Hindlimb muscle (tissue), 1 donor: ENCODE data around the gene PTPN7. TPM values are rescaled to one million over a fixed set of nuclear protein-coding genes. Genes with fewer than 3 reads are reported as not detected.

Experiments used
- DNase-seq: peaks from one replicate; pipeline ENCODE4 v3.0.0-alpha.2; 2013
- polyA plus RNA-seq: library from polyadenylated mRNA; unstranded; fragments of 120-200 nt; gene quantifications from one replicate; pipeline ENCODE4 v1.2.1, GENCODE V29; 2013; ENCODE audit not compliant: insufficient read length

PTPN7 gene
- polyA plus RNA-seq, 1 donor: 1.1 TPM

DNA sequence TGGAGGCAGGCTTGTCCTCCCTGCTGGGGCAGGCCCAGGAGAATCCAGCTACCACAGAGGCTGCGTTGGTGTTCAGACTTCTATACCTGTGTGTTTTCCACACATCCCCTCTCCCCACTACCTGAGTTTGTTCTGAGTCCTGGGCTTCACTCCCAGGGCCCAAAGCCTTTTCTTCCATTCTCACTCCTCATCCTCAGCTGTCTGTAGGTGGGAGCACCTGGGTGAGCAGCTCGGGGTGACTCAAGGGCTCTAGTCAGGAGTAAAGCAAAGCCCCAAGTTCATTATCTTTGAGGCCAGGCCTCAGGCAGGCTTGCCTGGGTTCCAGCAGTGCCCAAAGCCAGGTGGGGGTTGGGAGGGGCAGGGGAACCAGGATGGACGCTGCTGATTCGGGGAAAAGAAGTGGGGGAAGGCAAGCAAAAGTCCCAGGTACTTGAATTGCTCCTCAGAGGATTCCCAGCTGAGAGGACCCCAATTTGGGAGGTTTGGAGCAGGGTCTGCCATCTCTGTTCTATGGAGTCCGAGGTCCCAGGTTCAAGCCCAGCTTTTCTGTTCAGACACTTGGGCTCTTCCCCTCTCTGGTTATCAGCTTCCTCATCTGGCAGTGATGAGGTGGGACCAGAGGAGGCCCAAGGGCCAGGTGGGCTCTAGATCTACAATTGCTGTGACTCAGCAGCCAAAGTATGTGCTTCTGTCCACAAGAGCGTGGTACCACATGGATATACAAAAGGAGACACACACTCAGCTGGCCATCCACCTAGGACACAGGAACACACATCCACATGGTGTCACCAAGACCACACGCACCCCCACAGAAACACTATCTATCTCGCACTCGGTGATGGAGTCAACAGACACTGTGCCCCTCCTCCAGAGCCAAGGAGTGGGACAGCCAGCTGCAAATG lies 5.8 kb upstream of the PTPN7 start:
- no peak for DNase-seq

DNA sequence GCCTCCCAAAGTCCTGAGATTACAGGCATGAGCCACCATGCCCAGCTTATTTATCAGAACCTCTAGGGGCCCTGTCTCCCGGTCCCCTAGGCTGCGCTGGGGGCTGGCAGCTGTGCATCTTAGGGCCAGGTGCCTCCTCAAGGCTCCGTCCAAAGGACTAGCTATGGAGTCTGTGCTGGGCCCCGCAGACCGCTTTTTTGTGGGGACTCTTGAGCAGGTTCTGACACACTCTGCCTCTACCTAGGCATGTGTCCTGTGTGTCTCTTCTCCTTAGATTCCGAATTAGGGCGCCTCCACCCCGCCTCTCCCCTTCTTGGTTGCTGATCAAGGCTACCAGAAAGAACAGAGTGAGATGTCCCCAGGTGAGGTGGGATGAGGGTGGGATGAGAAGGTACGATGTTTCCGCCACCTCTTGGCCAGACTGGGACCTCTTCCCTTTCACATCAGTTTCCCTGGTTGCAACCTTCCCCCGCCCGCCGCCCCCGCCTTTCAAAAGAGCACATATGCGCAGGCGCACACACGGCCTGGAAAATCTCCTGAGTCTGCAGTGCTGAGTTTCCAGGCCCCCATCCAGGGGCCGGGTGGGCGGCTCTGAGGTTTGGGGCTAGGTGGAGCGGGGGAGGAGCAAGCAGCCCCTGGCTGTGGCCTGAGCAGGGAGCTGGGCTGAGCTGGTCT lies 5.0 kb upstream of the PTPN7 start:
- DNase-seq: peak; percentile 87

- no peak for DNase-seq
Observed at GRCh38 chr1:202164271-202165037, 4.1 kb upstream of the PTPN7 start.

DNA sequence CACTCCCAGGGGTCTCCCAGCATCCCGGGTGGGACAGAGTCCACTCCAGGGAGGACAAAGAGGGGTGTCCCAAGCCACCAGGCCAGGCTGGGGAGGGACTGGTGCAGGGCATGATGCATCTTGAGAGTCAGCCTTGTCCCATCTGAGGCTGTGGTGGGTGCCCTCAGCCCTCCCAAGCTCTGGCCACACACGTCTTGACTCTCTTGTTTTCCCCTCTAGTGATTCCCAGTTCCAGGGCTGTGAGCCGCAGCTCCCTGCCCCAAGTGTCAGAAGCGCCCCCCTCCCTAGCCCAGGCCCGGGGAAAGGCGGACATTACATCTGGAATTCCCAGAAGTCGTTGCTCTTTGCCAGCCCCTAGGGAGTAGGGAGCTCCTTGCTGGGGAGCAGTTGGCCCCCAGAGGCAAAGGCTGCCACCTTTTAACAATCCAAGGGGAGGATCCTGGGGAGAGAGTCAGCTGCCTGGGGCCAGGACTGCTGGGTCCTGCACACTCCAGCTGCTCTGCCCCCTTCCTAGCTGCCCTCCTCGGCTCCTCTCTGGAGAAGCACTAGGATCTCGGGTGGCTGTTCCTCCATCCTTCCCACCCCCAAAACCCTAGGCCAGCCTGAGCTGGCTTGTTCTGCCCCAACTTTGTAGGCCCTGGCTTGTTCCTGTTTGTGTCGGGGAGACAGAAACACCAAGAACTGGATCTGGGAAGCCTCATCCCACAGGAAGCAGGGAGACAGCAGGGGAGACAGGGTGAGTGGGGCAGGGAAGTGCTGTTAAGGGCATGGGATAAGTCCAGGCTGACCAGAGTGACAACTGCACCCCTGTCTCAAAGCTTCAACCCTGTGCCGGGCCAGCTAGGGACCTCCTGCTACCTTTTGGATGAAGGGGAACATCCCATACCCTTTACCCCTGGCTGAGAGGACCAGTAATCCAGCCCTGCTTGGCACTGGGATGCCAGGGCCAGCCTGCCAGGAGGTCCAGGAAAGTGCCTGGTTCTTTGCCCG lies 3.2 kb upstream of the PTPN7 start:
- DNase-seq: no peak

GRCh38 chr1:202162418-202163280 lies 2.2 kb upstream of the PTPN7 start:
- no peak for DNase-seq

DNA sequence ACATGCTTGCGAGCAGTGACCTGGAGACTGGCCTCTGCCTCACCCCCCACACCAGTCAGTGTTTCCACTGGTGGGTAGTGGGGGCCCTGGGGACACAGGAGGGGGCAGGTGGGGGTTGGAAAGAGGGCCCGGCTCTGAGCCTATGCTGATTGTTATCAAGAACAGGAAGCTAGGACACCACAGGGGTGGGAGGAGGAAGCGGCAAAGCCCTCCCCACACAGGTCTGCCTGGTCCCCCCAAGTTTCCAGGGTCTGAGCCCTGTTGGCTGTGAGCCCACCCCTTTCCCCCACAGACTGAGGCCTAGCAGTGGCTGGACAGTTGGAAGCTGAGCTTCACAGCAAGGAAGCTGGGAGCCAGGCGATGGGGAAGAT lies 1.6 kb upstream of the PTPN7 start:
- no peak for DNase-seq

DNA sequence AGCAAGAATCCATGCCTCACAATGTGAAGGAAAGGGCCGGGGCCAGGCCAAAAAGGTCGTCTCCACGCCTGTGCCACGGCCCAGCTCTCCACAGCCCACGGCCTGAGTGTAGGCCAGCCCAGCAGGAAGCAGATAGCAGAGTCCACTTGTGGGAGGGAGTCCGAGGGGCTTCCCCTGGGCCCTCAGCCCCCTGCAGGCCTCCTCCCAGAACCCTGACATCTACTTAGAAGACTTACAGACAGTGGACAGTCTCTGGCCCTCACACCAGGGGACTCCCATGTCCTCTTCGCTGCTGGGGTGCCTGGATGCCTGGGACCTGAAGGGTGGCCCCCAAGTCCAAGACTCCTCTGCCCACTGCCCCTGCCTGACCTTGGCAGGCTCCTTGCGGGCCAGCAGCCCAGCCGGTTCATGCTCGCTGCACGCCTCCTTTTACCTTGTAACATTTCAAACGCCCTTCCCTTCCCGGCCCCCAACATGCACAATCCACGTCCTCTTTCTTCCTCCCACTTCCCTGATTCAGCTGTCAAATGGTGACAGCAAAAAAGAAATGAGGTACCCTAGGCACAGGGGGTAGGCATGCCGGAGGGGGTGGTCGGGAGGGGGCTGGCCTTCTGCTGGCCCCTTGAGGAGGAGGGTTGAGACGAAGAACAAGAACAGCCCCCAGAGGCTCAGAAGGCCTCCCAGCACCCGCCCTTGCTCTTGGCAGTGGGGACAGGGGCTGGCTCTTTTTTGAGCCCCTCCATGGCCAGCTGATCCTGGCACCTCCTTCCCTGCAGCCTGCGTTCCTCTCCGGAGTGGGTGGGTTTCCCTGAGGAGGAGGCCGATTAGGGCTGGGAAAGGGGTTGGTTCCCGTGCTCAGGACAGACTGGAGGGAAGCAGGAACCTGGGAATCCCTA lies 997 bp upstream of the PTPN7 start:
- no peak for DNase-seq

DNA sequence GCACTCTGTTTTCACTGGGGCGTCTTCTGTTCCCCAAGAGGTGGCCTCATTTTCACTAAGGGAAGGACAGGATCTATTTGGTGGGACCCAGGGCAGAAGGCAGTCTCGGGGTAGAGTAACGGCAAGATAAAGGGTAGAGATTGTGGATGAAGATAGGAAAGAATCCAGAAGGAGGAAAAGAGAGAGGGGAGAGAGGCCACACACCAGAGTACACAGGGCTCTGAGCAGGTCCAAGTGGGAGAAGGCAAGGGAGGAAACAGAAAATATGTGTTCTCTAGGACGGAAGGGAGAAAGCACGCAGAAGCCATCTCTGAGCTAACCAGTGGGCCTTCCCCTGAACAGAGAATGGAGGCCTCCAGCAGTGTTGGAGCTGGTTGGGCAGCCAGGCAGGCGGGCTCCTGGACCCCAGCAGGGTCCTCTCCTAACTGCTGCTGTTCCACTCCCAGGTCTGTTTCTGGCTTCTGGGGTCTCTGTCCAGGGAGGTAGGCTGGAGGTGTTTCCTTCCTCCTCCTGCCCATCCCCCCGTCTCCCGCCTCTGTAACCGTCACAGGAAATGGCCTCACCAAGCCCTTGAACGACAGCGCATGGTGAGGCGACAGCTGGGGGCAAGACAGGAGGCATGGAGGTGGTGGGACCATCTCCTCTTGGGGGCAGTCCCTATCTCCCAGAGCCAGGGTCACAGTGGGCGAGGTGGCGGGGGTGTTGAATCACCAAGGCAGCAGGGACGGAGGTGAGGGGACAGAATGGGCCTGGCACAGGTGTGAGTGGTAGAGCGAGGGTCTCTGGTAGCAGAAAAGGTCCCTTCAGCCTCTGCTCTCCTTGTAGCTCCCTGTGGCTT lies 649 bp downstream of the PTPN7 start:
- no peak for DNase-seq

DNA sequence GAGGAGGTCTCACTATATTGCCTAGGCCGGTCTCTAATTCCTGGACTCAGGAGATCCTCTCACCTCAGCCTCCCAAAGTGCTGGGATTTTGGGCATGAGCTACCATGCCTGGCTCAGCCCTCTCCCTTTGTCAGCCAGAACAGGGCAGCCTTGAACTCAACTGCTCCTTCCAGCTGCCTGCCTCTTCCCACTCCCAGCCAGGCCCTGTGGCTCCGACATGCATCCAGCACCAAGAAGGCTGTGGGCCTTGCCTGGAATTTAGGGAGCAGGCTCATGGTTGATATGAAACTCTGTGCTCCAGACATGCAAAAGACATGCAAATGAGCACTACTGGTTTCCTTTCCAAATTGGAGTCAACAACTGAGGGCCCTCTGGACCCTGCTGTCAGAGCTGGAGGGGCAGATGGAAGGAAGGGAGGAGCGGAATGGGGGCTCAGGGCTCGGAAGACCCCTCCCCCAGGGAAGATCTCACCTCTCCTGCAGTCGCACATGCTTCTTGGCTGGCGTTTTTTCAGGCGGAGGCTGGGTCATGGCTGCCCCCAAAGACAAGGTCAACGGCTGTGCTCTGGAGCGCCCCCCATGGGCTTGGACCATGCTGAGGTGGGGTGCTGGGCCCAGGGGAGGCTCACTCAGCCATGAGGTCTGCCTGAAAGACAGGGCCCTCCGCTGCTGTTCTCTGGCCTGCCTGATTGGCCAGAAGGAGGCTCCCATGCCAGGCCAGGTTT lies 1.4 kb downstream of the PTPN7 start:
- DNase-seq: no peak

DNA sequence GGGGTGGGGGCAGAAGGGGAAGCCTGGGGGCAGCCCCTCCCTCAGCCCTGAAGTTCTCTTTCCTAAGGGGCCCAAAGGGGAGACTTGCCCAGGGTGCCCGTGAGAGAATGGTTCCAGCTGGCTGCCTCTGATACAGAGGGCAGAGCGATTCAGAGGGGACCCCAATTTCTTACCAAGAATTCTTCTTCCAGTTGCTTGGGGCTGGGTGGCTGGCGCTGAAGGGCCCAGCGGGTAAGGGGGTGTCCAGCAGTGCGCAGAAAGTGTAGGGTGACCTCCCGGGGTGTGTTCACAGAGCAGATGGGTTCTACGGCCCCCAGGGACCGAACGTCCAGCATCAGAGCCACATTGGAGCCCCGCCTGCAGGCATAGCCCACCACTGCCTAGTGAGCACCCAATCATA lies 2.5 kb downstream of the PTPN7 start:
- no peak for DNase-seq

DNA sequence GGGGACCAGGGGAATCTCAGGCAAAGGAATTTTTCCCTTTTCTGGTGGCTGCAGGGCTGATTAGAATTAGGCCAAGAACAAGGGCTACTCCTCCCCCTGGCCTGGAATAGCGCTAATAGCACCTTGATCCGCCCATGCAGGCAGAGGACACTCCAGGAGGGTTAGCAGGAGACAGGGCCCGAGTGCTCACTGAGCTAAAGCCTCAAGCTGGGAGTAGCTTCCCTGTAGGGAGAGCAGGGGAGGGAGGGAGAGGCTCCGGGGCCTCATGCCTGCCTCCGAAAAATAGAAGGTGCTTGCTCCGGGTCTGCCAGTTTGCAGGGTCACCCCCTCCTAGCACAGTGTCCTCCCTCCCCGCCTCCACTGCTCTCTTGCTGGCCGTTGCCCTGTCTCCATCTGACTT lies 3.8 kb downstream of the PTPN7 start:
- no peak for DNase-seq

DNA sequence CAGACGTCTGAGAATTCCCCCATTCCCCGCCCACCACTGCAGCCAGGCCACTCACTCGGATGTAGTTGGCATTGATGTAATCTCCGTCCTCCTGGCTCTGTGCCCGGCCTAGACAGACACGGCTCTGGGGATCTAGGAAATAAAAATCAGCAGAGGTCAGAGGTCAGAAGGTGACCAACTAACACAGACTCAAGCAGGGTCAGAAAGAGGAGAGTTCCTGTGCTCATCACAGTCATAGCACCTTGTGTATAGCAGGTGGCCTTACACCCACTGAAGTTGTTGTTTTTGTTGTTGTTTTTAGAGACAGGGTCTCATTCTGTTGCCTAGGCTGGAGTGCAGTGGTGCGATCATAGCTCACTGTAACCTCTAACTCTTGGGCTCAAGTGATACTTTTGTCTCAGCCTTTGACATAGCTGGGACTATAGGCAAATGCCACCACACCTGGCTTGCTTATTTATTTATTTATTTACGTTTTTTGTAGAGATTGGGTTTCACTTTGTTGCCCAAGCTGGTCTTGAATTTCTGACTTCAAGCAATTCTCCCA lies 4.9 kb downstream of the PTPN7 start:
- no peak for DNase-seq

GRCh38 chr1:202154766-202155477 lies 5.5 kb downstream of the PTPN7 start:
- peak; percentile 51 for DNase-seq

DNA sequence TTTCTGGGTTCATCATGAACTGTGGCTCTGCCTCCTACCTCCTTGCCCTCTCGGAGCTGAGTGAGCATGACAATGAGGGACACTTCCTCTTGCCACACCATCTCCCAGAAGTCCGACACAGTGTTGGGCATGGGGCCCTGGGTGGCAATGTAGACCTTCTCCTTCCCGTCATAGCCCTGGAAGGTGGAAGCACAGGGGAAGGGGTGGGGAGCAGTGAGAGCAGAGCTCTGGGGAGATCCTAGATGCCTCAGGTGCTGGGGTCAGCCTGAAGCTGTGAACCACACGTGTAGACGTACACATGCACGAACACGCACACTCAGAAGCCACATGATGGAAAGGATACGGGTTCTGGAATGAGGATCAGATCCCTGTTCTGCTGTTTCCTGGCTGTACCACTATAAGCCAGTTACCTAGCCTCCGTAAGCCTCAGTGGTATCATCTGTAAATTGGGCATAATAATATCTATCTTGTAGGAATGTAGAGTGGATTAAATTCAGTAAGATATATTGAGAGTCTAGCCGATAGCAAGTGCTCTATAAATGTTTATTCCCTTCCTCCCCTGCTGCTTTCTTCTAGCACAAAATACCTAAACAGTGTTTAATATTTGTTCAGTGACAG lies 6.1 kb downstream of the PTPN7 start:
- DNase-seq: no peak

DNA sequence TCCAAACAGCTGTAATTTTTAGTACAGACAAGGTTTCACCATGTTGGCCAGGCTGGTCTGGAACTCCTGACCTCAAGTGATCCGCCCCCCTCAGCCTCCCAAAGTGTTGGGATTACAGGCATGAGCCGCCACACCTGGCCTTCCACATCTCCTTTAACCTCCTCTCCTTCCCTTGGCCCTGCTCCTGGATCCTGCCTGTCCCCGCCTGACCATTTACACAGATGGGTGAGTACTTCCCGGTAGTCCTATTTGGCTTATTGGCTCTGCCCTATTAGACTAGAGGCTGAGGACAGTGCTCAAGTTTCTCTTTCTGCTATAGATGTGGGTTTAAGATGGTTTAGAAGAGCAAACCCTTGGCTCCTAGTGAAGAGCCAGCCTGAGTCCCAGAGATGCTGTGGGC lies 7.1 kb downstream of the PTPN7 start:
- DNase-seq: no peak

GRCh38 chr1:202152399-202152798 lies 8.0 kb downstream of the PTPN7 start:
- DNase-seq: no peak

DNA sequence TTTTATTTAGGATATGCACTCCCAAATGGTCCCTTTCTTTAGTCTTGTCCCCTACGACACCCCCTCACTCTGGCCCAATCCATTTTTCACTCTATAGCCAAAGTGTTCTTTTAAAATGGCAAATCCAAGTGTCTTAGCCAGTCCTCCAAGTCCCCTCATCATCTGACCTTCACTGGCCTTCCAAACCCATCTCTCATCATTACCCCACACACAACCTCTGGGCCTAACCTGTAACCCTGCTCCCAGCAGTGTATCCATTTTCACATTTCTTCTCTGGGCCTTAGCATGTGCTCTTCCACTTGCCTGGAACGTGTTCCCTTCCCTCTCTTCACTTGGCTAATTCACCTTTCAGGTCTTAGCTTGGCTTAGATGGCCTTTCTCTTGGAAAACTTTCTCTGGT lies 9.4 kb downstream of the PTPN7 start:
- no peak for DNase-seq
